Measurements from ENCODE around the gene CDCA4.
"Not testable (repeated sequence)": the region's sequence is repeated elsewhere in the genome, so short reads cannot be mapped to it uniquely, and the experiment has no call there.

CDCA4 gene

DNA sequence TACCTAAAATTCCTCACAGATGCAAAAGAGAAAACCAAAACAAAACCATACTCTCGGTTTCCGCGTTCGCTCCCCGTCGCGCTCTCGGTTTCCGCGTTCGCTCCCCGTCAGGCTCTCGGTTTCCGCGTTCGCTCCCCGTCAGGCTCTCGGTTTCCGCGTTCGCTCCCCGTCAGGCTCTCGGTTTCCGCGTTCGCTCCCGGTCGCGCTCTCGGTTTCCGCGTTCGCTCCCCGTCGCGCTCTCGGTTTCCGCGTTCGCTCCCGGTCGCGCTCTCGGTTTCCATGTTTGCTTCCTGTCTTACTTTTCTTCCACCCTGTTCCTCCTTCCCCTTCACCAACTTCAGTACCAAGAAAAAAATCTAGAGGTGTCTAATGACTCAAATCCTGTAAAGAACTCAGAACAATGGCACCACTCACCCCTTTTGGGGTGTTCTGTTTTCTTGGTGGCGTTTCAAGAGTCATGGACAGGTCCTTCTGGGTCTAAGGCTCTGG, 12.6 kb upstream of the CDCA4 start:
- DNase-seq (ENCODE audit: low read depth): not testable (repeated sequence)

DNA sequence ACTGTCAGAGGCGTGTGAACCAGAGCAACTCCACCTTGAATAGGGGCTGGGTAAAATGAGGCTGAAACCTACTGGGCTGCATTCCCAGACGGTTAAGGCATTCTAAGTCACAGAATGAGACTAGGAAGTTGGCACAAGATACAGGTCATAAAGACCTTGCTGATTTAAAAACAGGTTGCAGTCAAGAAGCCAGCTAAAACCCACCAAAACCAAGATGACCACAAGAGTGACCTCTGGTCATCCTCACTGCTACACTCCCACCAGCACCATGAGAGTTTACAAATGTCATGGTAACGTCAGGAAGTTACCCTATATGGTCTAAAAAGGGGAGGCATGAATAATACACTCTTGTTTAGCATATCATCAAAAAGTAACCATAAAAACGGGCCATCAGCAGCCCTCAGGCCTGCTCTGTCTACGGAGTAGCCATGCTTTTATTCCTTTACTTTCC, 11.6 kb upstream of the CDCA4 start:
- DNase-seq (ENCODE audit: low read depth): peak; percentile 72

DNA sequence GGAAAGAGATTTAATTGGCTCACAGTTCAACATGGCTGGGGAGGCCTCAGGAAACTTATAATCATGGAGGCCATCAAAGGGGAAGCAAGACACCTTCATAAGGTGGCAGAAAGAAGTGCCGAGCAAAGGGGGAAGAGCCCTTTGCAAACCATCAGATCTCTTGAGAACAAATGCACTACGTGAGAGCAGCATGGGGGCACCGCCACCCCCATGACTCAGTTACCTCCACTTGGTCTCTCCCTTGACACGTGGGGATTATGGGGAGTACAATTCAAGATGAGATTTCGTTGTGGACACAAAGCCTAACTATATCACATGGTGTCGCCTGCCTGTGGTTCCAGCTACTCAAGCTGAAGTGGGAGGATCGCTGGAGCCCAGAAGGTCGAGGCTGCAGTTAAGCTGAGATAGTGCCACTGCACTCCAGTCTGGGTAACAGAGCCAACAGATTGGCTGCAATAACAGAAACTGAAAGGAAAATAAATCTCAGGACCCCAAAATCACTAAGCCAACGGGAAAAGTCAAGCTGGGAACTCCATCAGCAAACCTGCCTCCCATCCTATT, 10.0 kb upstream of the CDCA4 start:
- no peak for DNase-seq (ENCODE audit: low read depth)

DNA sequence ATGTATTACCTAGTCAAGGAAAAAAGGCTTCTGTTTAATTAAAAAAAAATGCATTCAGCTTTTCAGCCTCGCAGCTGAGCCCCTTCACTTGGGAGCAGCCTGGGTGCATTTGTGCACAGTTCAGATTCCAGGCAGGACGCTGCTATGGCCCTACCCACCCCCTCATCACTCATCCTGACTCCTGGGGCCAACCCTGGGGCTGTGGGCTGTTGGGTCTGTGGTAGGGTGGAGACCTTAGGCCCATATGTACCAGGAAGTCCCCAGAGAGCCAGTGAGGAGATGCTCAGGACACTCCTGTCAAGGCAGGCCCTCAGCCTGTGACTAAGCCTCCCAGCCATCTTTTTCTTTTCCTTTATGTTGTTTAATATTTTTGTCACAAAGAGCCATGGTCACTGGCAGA, 9.3 kb upstream of the CDCA4 start:
- DNase-seq (ENCODE audit: low read depth): no peak

DNA sequence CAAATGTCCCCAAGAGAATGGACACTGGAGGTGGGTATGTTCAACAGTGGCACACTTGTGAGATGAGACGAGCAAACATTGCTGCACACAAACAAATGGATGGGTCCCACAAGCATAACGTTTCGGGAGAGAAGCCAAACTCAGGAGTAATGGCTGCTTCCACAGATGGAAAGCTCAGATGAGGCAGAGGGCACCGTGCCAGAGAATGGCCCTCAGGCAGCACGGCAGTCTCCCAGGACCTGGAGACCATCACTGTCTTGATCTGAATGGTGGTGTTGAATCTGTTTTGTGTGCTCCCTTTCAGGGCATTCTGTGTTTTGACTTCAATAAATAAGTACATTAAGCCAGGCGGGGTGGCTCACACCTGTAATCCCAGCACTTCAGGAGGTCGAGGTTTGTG, 8.5 kb upstream of the CDCA4 start:
- DNase-seq (ENCODE audit: low read depth): no peak

DNA sequence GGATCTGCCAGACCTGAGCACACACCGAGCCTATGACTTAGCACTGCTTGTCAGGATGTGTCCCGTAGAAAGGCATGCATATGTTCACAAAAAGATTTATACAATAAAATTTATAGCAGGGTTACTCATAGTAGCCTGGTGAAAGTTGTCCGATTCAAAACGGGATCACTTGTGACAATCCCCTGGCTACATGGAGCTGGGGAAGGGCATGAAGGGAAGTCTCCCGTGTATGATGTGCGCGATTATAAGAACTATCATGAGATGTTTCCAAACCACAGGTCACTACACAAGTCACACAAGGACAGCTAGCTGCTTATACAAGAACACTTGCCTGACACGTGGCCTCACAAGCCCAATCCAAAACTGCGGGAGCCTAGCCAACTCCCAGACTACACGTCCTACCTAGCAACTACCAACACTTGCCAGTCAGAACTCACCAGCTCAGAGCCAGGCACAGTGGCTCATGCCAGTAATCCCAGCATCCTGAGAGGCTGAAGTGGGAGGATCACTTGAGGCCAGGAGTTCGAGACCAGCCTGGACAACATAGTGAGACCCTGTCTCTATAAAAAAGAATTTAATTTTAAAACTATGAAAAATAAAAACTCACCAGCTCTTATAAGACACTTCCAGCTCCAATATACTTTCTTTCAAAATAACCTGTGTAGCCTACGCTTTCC, 7.5 kb upstream of the CDCA4 start:
- DNase-seq (ENCODE audit: low read depth): no peak

DNA sequence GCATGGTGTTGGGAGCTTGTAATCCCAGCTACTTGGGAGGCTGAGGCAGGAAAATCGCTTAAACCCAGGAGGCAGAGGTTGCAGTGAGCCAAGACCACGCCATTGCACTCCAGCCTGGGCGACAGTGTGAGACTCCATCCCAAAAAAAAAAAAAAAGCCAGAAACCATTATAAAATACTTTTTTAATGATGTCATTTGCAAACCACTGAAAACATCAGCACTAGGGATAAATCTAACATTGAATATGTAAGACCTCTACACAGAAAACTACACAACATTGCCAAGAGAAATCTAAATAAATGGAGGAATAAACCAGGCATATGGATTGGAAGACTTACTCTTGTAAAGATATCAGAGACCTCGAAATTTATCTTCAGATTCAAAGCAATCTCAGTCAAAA, 6.8 kb upstream of the CDCA4 start:
- not testable (repeated sequence) for DNase-seq (ENCODE audit: low read depth)

DNA sequence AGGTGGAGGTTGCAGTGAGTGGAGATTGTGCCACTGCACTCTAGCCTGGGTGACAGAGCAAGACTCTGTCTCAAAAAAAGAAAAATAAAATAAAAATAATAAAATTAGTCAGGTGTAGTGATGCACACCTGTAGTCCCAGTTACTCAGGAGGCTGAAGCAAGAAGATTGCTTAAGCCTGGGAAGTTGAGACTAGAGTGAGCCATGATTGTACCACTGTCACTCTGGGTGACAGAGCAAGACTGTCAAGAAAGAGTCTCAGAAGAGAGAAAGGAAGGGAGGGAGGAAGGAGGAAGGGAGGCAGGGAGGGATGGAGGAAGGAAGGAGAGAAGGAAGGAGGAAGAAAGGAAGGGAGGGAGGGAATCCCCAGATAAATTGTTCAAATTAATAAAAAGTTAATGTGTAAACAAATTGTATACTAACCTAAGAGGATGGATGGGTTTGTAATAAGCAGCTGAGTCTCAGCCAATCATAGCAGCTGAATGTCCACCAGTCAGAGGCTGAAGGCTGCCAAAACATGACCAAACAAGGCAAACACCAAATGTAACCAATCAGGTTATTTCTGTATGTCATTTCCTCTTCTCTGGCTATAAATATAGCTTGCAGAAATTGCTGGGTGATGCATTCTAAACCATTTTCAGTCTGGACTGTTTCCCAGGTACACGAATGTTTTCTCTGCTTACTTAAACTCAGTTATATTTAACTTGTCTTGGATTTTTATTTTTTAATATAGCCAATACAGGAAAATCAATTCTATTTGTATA, 6.1 kb upstream of the CDCA4 start:
- DNase-seq (ENCODE audit: low read depth): peak; percentile 44

DNA sequence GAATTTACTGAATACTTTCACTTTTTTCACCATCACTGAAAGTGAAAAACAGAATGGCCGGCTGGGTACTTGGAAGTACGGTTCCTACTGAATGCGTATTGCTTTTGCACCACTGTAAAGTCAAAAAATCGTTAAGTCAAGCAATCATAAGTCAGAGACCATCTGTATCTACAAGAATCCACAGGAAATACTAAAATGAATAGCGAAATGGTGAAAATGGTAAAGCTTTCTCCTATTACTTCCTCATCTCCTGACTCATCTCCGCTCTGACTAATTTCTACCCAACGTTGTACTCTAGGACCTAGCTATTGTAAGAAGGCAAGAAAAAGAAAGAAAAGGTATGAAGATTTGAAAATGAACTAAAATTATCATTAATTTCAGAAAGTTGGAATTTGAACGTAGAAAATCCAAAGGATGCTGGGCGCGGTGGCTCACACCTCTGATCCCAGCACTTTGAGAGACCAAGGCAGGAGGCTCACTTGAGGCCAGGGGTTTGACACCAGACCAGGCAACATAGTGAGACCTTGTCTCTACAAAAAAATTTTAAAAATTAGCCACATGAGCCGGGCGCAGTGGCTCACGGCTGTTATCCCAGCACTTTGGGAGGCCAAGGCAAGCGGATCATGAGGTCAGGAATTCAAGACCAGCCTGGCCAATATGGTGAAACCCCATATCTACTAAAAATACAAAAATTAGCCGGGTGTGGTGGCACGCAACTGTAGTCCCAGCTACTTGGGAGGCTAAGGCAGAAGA, 5.3 kb upstream of the CDCA4 start:
- peak; percentile 47 for DNase-seq (ENCODE audit: low read depth)

DNA sequence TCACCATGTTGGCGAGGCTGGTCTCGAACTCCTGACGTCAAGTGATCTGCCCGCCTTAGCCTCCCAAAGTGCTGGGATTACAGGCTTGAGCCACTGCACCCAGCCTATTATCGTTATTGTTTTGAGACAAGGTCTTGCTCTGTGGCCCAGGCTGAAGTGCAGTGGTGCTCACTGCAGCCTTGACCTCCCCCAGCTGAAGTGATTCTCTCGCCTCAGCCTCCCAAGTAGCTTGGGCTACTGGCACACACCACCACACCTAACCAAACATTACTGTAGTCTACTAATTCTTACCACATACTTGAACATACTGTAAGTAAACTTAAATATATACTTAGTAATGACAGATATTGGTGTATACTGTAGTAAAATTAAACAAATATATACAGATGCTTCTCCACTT, 4.5 kb upstream of the CDCA4 start:
- DNase-seq (ENCODE audit: low read depth): no peak

DNA sequence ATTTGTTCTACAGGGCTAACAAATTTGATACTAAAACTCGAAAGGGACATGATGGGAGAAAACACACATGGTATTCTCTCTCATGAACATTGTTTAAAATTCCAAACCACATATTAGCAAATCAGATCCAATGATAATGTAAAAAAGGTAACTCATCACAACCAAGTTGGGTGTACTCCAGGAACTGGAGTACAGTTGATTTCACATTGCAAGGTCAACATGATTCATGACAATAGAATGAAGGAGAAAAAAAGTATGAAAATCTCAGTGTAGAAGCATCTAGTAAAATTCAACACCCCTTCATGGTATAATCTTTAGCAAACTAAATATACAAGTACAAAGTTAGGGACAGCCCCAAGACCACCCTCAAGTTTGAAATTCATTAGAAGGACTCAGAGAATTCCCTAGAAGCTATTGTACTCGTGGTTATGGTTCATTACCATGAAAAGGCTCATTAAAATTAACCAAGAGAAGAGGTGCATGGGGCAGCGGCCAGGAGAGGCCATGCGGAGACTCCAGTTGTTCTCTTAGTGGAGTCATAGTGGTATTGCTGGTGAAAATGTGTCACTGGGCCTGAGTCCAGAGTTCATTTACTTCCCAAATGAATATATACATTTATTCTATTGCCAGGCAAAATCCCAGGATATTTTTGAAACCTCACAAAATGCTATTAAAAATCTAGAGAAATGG, 3.1 kb upstream of the CDCA4 start:
- DNase-seq (ENCODE audit: low read depth): peak; percentile 71

DNA sequence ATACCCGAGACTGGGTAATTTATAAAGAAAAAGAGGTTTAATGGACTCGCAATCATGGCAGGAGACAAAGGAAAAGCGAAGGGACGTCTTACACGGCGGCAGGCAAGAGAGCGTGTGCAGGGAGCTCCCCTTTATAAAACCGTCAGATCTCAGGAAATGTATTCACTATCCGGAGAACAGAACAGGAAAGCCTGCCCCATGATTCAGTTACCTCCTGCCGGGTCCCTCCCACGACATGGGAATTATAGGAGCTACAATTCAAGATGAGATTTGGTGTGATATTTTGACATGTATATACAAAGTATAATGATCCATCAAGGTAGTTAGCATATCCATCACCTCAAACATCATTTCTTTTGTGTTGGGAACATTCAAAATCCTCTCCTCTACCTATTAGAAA, 2.3 kb upstream of the CDCA4 start:
- DNase-seq (ENCODE audit: low read depth): no peak

DNA sequence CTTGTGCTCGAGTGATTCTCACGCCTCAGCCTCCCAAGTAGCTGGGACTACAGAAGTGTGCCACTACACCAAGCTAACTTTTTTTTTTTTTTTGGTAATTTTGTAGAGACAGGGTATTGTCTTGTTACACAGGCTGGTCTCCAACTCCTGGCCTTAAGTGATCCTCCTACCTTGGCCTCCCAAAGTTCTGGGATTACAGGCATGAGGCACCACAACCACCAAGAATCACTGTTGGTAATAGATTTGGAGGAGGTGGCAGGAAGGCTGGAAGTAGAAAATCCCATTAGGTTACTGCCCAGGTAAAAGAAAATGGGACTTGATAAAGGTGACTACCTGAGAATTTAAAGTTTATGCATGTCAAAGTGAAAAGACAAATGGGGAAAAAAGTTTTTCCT, 1.4 kb upstream of the CDCA4 start:
- no peak for DNase-seq (ENCODE audit: low read depth)

DNA sequence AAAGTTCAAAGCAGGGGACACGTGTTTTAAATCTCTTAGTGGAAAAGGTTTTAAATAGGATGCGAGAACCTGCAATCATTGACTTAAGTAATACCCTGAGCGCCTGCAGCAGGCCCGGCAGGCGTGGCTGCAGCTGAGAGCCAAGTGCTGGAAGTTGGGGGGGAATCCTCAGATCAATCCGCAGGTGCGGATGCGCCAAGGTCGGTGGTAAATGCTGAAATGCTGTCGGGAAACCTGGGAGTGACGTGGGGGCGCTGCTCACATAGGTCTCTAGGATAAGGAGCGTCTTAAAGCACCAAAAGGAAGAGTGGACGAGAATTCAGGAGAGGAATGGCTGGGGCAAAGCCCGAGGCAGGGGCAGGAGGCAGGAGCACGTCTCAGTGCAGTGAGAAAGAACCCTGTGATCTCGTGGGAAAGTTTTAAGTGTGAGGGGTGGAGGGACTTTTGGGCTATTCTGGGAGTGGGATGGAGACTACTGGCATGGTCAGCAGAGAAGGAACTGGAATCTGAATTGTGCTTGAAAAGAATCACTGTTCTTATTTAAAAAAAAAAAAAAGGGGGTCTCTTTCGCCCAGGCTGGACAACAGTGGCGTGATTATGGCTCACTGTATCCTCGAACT, 883 bp upstream of the CDCA4 start:
- DNase-seq (ENCODE audit: low read depth): peak; percentile 46

DNA sequence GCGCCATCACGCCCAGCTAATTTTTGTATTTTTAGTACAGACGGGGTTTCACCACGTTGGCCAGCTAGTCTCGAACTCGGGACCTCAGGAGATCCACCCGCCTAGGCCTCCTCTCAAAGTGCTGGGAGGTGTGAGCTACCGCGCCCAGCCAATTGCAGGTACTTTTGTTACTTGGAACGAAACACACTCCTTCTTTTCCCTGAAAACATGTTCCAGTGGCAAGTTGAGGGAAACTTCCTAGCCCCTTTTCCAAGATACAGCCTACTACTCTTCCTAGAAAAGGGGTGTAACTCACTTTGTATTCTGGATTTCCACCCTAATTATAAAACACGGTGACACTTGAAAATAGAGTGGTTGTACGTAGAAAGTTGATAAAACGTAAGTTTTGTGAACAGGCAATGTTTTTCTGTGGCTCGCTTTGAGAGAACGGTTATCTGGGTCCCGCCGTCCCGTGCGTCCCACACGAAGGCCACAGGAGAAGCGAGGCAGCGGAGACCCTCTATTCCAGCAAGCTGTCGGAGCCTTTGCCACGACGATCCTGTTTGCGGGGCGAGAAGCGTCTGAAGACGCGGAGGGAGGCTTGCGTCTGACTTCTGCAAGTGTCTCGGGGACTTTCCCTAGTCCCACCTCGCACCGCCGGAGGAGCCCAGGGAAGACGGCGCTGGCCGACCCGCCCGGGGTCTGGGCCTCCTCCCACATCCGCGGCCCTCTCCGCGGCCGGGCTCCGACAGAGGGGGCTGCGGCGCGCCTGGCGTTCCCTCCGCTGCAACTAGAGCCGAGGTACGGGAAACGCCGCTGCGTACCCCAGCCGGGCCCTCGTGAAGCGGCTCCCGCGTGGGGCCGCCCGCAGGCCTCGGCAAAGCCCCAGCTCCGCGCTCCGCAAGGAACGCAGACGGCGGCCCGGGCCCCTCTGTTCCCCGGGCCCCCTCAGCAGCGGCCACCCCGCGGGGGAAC, 745 bp downstream of the CDCA4 start:
- DNase-seq (ENCODE audit: low read depth): no peak

DNA sequence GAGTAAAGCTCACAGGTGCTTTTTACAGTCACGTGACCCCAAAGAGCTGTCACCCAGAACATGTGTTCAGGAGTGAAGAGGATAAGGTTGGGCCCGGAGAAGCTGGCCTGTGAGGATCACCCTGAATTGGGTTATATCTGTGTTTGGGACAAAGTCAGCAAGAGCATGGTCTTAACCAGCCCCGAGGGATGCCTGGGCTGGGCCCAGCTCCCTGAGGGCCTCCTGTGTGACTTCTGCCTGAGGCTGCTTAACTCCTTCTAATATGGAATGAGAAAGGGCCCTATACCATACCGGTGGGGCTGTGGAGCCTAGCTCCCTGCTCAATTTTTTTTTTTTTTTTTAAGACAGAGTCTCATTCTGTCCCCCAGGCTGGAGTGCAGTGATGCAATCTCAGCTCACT, 2.5 kb downstream of the CDCA4 start:
- DNase-seq (ENCODE audit: low read depth): no peak

DNA sequence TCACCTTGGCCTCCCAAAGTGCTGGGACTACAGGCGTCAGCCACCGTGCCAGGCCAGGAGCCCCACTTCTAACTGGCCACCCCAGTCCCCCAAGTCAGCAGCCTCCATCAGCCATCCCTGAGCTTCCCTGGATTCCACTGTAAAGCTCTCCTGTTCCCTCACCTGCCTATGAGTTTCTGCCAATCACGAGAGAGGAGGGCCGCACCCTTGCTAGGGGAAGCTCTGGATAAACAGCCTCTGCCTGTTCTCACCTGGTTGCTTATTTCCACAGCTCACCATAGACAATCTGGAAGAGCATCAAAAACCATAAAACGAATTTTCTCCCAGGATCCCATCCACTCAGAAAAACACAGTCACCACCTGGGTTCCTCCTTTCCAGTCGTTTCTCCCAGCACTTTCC, 5.0 kb downstream of the CDCA4 start:
- no peak for DNase-seq (ENCODE audit: low read depth)

DNA sequence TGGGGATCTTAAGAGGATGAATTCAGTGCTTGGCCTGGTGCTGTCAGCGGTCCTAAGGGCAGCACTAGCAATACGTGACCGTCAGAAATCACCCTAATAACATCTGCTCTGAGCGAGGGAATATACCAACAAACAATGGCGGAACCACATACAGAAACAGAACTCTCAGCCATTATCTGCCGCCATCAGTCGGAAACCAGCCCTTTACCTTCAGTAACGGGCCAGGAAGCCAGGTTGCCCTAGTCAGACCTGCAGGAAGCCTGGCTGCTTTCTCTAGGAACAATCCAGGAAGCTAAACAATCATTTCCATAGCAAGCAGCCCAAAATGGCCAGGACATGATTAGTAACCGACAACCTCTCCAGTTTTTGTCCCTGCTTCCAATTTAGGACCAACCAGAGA, 5.6 kb downstream of the CDCA4 start:
- DNase-seq (ENCODE audit: low read depth): no peak

DNA sequence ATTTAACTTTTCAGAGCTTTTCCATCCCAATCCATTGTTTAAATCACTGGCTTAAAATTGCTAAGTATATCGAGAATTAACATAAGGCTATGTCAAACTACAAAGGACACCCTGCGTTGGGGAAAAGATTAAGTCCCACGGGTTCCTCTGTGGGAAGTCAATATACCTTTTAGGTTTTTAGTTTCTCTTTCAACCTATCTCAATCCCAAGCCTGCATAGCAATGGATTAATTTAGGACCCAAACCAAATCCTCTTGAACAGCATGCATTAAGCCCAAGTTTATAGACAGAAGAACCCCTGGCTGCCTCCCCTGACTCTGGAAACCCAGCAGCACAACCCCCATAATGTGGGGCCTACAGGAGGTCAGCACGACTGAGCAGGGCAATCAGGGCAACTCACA, 6.3 kb downstream of the CDCA4 start:
- no peak for DNase-seq (ENCODE audit: low read depth)

DNA sequence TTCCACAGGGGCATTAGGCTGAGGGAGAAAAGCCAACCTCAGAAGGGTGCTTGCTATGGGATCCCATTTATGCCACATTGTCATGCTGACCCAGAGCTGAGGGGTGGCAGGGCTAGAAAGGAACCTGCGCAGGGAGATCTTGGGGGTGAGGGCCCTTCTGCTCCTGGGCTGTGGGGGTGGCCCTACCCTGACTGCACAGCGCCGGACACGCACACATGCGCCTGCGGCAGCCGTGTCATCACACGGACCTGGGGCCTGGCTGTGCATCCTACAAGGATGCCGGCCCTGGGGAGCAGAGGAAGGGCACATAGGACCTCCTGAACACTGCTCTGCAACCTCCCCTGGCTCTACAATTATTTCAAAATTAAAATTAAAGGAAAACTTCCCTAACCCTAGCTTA, 6.9 kb downstream of the CDCA4 start:
- DNase-seq (ENCODE audit: low read depth): no peak
